ENCODE measurements around the gene NCF2.
A peak's percentile ranks its signal among the peaks of the same experiment; 100 is the strongest.

NCF2 gene

GRCh38 chr1:183600634-183601033 is 10.4 kb upstream of the NCF2 start:
- DNase-seq (no peak), ATAC-seq (no peak)
- Mint-ChIP-seq H3K27ac (no peak overlapping the region), H3K27me3 (peaks cover 24% of the 10 kb centered on the region), H3K4me3 (no peak overlapping the region), H3K4me1 (peaks cover 21% of the 10 kb centered on the region), H3K9me3 (no peaks in the 10 kb centered on the region)

GRCh38 chr1:183600136-183600535 is 9.9 kb upstream of the NCF2 start:
- Mint-ChIP-seq H3K9me3 (no peaks in the 10 kb centered on the region), H3K27me3 (peaks cover 22% of the 10 kb centered on the region), H3K4me3 (no peak overlapping the region), H3K27ac (no peak overlapping the region), H3K4me1 (peaks cover 21% of the 10 kb centered on the region)
- ATAC-seq = peak; percentile 51
- no peak for DNase-seq

GRCh38 chr1:183598386-183598785 is 8.1 kb upstream of the NCF2 start:
- Mint-ChIP-seq H3K4me3 (peak overlapping the region in 1 of 2 donors; percentile 3), H3K9me3 (no peaks in the 10 kb centered on the region), H3K27ac (peak overlapping the region in 1 of 2 donors; percentile 29), H3K4me1 (peaks cover 13% of the 10 kb centered on the region), H3K27me3 (peaks cover 8% of the 10 kb centered on the region)
- peak; percentile 79 for ATAC-seq
- DNase-seq = no peak

GRCh38 chr1:183597656-183598347 is 7.5 kb upstream of the NCF2 start:
- Mint-ChIP-seq H3K4me1 (peaks cover 17% of the 10 kb centered on the region), H3K27me3 (peaks cover 8% of the 10 kb centered on the region), H3K4me3 (peak overlapping the region in 1 of 2 donors; percentile 3), H3K27ac (no peak overlapping the region), H3K9me3 (no peaks in the 10 kb centered on the region)
- ATAC-seq (no peak), DNase-seq (no peak)

GRCh38 chr1:183596500-183596899 is 6.2 kb upstream of the NCF2 start:
- peaks cover 8% of the 10 kb centered on the region for H3K27me3 Mint-ChIP-seq
- H3K27ac Mint-ChIP-seq = no peak overlapping the region
- no peak overlapping the region for H3K4me3 Mint-ChIP-seq
- peaks cover 26% of the 10 kb centered on the region for H3K4me1 Mint-ChIP-seq
- DNase-seq (no peak), ATAC-seq (no peak)
- H3K9me3 Mint-ChIP-seq = no peaks in the 10 kb centered on the region

GRCh38 chr1:183595537-183595936 is 5.3 kb upstream of the NCF2 start:
- ATAC-seq (no peak), DNase-seq (no peak)
- peaks cover 8% of the 10 kb centered on the region for H3K27me3 Mint-ChIP-seq
- H3K4me1 Mint-ChIP-seq = peaks cover 34% of the 10 kb centered on the region
- H3K9me3 Mint-ChIP-seq = no peaks in the 10 kb centered on the region
- H3K4me3 Mint-ChIP-seq = no peak overlapping the region
- no peak overlapping the region for H3K27ac Mint-ChIP-seq

- H3K27me3 Mint-ChIP-seq = peaks cover 8% of the 10 kb centered on the region
- no peak for ATAC-seq
- H3K4me1 Mint-ChIP-seq = peaks cover 48% of the 10 kb centered on the region
- no peaks in the 10 kb centered on the region for H3K9me3 Mint-ChIP-seq
- H3K27ac Mint-ChIP-seq = no peak overlapping the region
- DNase-seq = no peak
- H3K4me3 Mint-ChIP-seq = peak overlapping the region in 1 of 2 donors; percentile 4
Observed at GRCh38 chr1:183593356-183593755, 3.1 kb upstream of the NCF2 start.

GRCh38 chr1:183592733-183593132 is 2.5 kb upstream of the NCF2 start:
- DNase-seq (no peak), ATAC-seq (no peak)
- Mint-ChIP-seq H3K4me3 (no peak overlapping the region), H3K27ac (no peak overlapping the region), H3K4me1 (peaks cover 43% of the 10 kb centered on the region), H3K27me3 (peaks cover 8% of the 10 kb centered on the region), H3K9me3 (no peaks in the 10 kb centered on the region)

- no peak for DNase-seq
- H3K27me3 Mint-ChIP-seq = peaks cover 8% of the 10 kb centered on the region
- H3K27ac Mint-ChIP-seq = peak overlapping the region; percentile 48 to 84
- no peaks in the 10 kb centered on the region for H3K9me3 Mint-ChIP-seq
- H3K4me1 Mint-ChIP-seq = peaks cover 47% of the 10 kb centered on the region
- ATAC-seq = no peak
- peak overlapping the region; percentile 82 to 88 for H3K4me3 Mint-ChIP-seq
Observed at GRCh38 chr1:183589874-183590243, 400 bp downstream of the NCF2 start.

- ATAC-seq = no peak
- peaks cover 48% of the 10 kb centered on the region for H3K4me1 Mint-ChIP-seq
- H3K9me3 Mint-ChIP-seq = no peaks in the 10 kb centered on the region
- H3K27me3 Mint-ChIP-seq = peaks cover 8% of the 10 kb centered on the region
- peak overlapping the region; percentile 82 to 88 for H3K4me3 Mint-ChIP-seq
- DNase-seq = no peak
- peak overlapping the region in 1 of 2 donors; percentile 48 for H3K27ac Mint-ChIP-seq
Observed at GRCh38 chr1:183589384-183589783, 875 bp downstream of the NCF2 start.

- peak overlapping the region; percentile 13 to 48 for H3K27ac Mint-ChIP-seq
- no peak for ATAC-seq
- H3K4me1 Mint-ChIP-seq = peaks cover 48% of the 10 kb centered on the region
- no peak for DNase-seq
- peak overlapping the region; percentile 49 to 88 for H3K4me3 Mint-ChIP-seq
- H3K9me3 Mint-ChIP-seq = no peaks in the 10 kb centered on the region
- peaks cover 8% of the 10 kb centered on the region for H3K27me3 Mint-ChIP-seq
Observed at GRCh38 chr1:183588827-183589226, 1.4 kb downstream of the NCF2 start.

GRCh38 chr1:183586926-183587325 is 3.3 kb downstream of the NCF2 start:
- Mint-ChIP-seq H3K4me3 (no peak overlapping the region), H3K27ac (no peak overlapping the region), H3K27me3 (no peaks in the 10 kb centered on the region), H3K4me1 (peaks cover 36% of the 10 kb centered on the region), H3K9me3 (no peaks in the 10 kb centered on the region)
- no peak for ATAC-seq
- no peak for DNase-seq

- Mint-ChIP-seq H3K27me3 (no peaks in the 10 kb centered on the region), H3K9me3 (no peaks in the 10 kb centered on the region), H3K4me1 (peaks cover 32% of the 10 kb centered on the region), H3K4me3 (no peak overlapping the region), H3K27ac (no peak overlapping the region)
- DNase-seq (no peak), ATAC-seq (no peak)
Observed at GRCh38 chr1:183586455-183586854, 3.8 kb downstream of the NCF2 start.

- H3K4me3 Mint-ChIP-seq = no peak overlapping the region
- H3K27ac Mint-ChIP-seq = peak overlapping the region in 1 of 2 donors; percentile 3
- no peak for ATAC-seq
- H3K4me1 Mint-ChIP-seq = peaks cover 27% of the 10 kb centered on the region
- no peaks in the 10 kb centered on the region for H3K27me3 Mint-ChIP-seq
- no peaks in the 10 kb centered on the region for H3K9me3 Mint-ChIP-seq
- no peak for DNase-seq
Observed at GRCh38 chr1:183585038-183585437, 5.2 kb downstream of the NCF2 start.

GRCh38 chr1:183584147-183584546 is 6.1 kb downstream of the NCF2 start:
- Mint-ChIP-seq H3K27me3 (no peaks in the 10 kb centered on the region), H3K27ac (no peak overlapping the region), H3K4me3 (no peak overlapping the region), H3K4me1 (peaks cover 24% of the 10 kb centered on the region), H3K9me3 (no peaks in the 10 kb centered on the region)
- DNase-seq (no peak), ATAC-seq (no peak)

GRCh38 chr1:183583466-183583865 is 6.8 kb downstream of the NCF2 start:
- H3K4me1 Mint-ChIP-seq = peaks cover 19% of the 10 kb centered on the region
- peak overlapping the region in 1 of 2 donors; percentile 31 for H3K27ac Mint-ChIP-seq
- H3K27me3 Mint-ChIP-seq = peaks cover 2% of the 10 kb centered on the region
- no peak overlapping the region for H3K4me3 Mint-ChIP-seq
- DNase-seq = no peak
- H3K9me3 Mint-ChIP-seq = no peaks in the 10 kb centered on the region
- ATAC-seq = no peak

Measured in stimulated activated naive CD8-positive, alpha-beta T cell treated with anti-CD3 and anti-CD28 coated beads, Interleukin-15, amount 100 ng/mL, for 72 hours (primary cell).